H1 (cell line): ENCODE data around the gene C1orf21. TPM values are rescaled to one million over a fixed set of nuclear protein-coding genes. Genes with fewer than 3 reads are reported as not detected.

Experiments used
- CTCF ChIA-PET: fragments of 300-600 bp; sonication (Branson Sonifier 250); formaldehyde crosslinking; loops from one replicate; lab custom pipeline; 2021; ENCODE audit not compliant: partially characterized antibody; lab: Charles Lee
- POLR2A ChIA-PET: fragments of 300-600 bp; sonication (Branson Sonifier 250); formaldehyde crosslinking; loops from one replicate; lab custom pipeline; 2021; ENCODE audit warnings: inconsistent platforms; ENCODE audit not compliant: partially characterized antibody; lab: Charles Lee
- DNase-seq, 2 experiments: peaks; one replicate each; pipeline versions ENCODE4 v3.0.0 to v3.0.0-alpha.2; 2010 to 2022; ENCODE audit warnings: low spot score in 2 of 2, low read depth in 1 of 2, mixed read lengths in 1 of 2
- FAIRE-seq: peaks from 2 replicates; lab custom pipeline; 2011; peaks lifted over from hg19 to GRCh38; lab: Jason Lieb, UNC
- H2AFZ ChIP-seq: 2 replicates; pipeline ENCODE4 v1.8.1; 2012; ENCODE audit warnings: low read length, inconsistent platforms
- H2AK5ac ChIP-seq: 2 replicates; pipeline ENCODE4 v1.6.1; 2013; ENCODE audit warnings: low read depth, low read length
- H2BK120ac ChIP-seq: replicated peaks from 2 replicates; pipeline ENCODE3; 2013; ENCODE audit warnings: low read depth, low read length, inconsistent platforms
- H2BK12ac ChIP-seq: 2 replicates; pipeline ENCODE4 v1.6.1; 2013; ENCODE audit warnings: low read depth, low read length
- H2BK15ac ChIP-seq: 2 replicates; pipeline ENCODE4 v1.6.1; 2013; ENCODE audit warnings: low read length
- H2BK20ac ChIP-seq: 2 replicates; pipeline ENCODE4 v1.6.1; 2013; ENCODE audit warnings: low read length
- H2BK5ac ChIP-seq: 2 replicates; pipeline ENCODE4 v1.6.1; 2013; ENCODE audit warnings: low read depth, low read length
- H3K14ac ChIP-seq: 2 replicates; pipeline ENCODE4 v1.6.1; 2013; ENCODE audit warnings: inconsistent platforms; ENCODE audit not compliant: insufficient read length
- H3K18ac ChIP-seq: 2 replicates; pipeline ENCODE4 v1.6.1; 2013; ENCODE audit warnings: low read length; ENCODE audit errors: extremely low read depth
- H3K23ac ChIP-seq: 2 replicates; pipeline ENCODE4 v1.6.1; 2013; ENCODE audit warnings: inconsistent platforms; ENCODE audit not compliant: insufficient read length
- H3K23me2 ChIP-seq: 2 replicates; pipeline ENCODE4 v1.6.1; 2013; ENCODE audit warnings: low read depth, low read length
- H3K27ac ChIP-seq: 2 replicates; pipeline ENCODE4 v1.6.1; 2011; ENCODE audit warnings: low read depth, low read length, inconsistent platforms
- H3K27me3 ChIP-seq, 4 experiments: replicated peaks in 1 of 4; 1 replicate in 1 of 4; 2 replicates in 3 of 4; pipeline versions ENCODE4 v1.6.1 to v1.8.1; 2011 to 2013; ENCODE audit warnings: low read length in 3 of 4, mild to moderate bottlenecking in 3 of 4, inconsistent platforms in 2 of 4, mixed read lengths in 2 of 4, moderate library complexity in 1 of 4; ENCODE audit not compliant: control insufficient read depth in 3 of 4, insufficient read depth in 3 of 4; ENCODE audit errors: extremely low read depth in 1 of 4
- H3K36me3 ChIP-seq, 4 experiments: 2 replicates each; pipeline versions ENCODE4 v1.6.1 to v1.8.1; 2011 to 2013; ENCODE audit warnings: mild to moderate bottlenecking in 4 of 4, low read length in 3 of 4, moderate library complexity in 2 of 4, control low read depth in 1 of 4, inconsistent platforms in 1 of 4; ENCODE audit not compliant: insufficient read depth in 4 of 4, control insufficient read depth in 2 of 4
- H3K4ac ChIP-seq: replicated peaks from 2 replicates; pipeline ENCODE3; 2013; ENCODE audit warnings: low read length, low read depth, mixed read lengths, inconsistent platforms; ENCODE audit not compliant: insufficient read length
- H3K4me1 ChIP-seq, 4 experiments: replicated peaks in 1 of 4; 1 replicate in 1 of 4; 2 replicates in 3 of 4; pipeline versions ENCODE4 v1.6.1 to v1.8.1; 2011 to 2013; ENCODE audit warnings: low read length in 3 of 4, inconsistent platforms in 2 of 4, mixed read lengths in 1 of 4; ENCODE audit not compliant: insufficient read depth in 4 of 4, control insufficient read depth in 3 of 4
- H3K4me2 ChIP-seq, 2 experiments: 2 replicates each; pipeline versions ENCODE4 v1.6.1 to v1.8.1; 2011 to 2013; ENCODE audit warnings: low read depth in 2 of 2, low read length in 2 of 2, control low read depth in 1 of 2, inconsistent platforms in 1 of 2, mild to moderate bottlenecking in 1 of 2; ENCODE audit not compliant: insufficient read depth in 1 of 2
- H3K4me3 ChIP-seq, 4 experiments: fragments of 200-600, 300-600 bp in 1 of 4; sonication (generic), shearing (Covaris generic), sonication (Bioruptor Twin) in 1 of 4; 2 replicates each; pipeline versions ENCODE4 v1.5.1 to v1.8.1; 2011 to 2016; ENCODE audit warnings: low read length in 4 of 4, low read depth in 3 of 4, control low read depth in 2 of 4, inconsistent platforms in 2 of 4, mild to moderate bottlenecking in 2 of 4, mixed read lengths in 1 of 4, moderate library complexity in 1 of 4; ENCODE audit not compliant: insufficient read depth in 2 of 4; ENCODE audit errors: extremely low read depth in 1 of 4
- H3K56ac ChIP-seq: replicated peaks from 2 replicates; pipeline ENCODE3; 2013; ENCODE audit warnings: low read depth, mild to moderate bottlenecking, mixed read lengths, low read length, inconsistent platforms; ENCODE audit not compliant: insufficient read length
- H3K79me1 ChIP-seq: 2 replicates; pipeline ENCODE4 v1.6.1; 2013; ENCODE audit warnings: low read depth, low read length, control low read depth
- H3K79me2 ChIP-seq, 2 experiments: 2 replicates each; pipeline versions ENCODE4 v1.6.1 to v1.8.1; 2012 to 2013; ENCODE audit warnings: low read length in 2 of 2, mild to moderate bottlenecking in 2 of 2, inconsistent platforms in 1 of 2; ENCODE audit not compliant: insufficient read depth in 2 of 2, control insufficient read depth in 1 of 2
- H3K9ac ChIP-seq, 4 experiments: replicated peaks in 1 of 4; 1 replicate in 1 of 4; 2 replicates in 3 of 4; pipeline versions ENCODE4 v1.6.1 to v1.8.1; 2011 to 2013; ENCODE audit warnings: low read depth in 3 of 4, low read length in 3 of 4, control low read depth in 2 of 4, mild to moderate bottlenecking in 2 of 4, moderate library complexity in 2 of 4, inconsistent platforms in 1 of 4; ENCODE audit errors: extremely low read depth in 1 of 4
- H3K9me3 ChIP-seq, 2 experiments: 2 replicates each; pipeline versions ENCODE4 v1.6.1 to v1.8.1; 2012 to 2013; ENCODE audit warnings: mild to moderate bottlenecking in 2 of 2, moderate library complexity in 2 of 2, control low read depth in 1 of 2, inconsistent platforms in 1 of 2, low read depth in 1 of 2, low read length in 1 of 2, mixed read lengths in 1 of 2; ENCODE audit not compliant: insufficient read depth in 2 of 2
- H4K20me1 ChIP-seq, 2 experiments: replicated peaks in 1 of 2; 2 replicates each; pipeline versions ENCODE3 to v1.8.1; 2011 to 2013; ENCODE audit warnings: inconsistent platforms in 2 of 2, low read length in 2 of 2, mild to moderate bottlenecking in 1 of 2; ENCODE audit not compliant: insufficient read depth in 2 of 2, control insufficient read depth in 1 of 2
- H4K5ac ChIP-seq: 2 replicates; pipeline ENCODE4 v1.6.1; 2013; ENCODE audit warnings: low read length, low read depth, mixed read lengths, inconsistent platforms; ENCODE audit not compliant: insufficient read length
- H4K8ac ChIP-seq: 2 replicates; pipeline ENCODE4 v1.8.0; 2013; ENCODE audit warnings: mild to moderate bottlenecking, moderate library complexity, low read length, inconsistent platforms; ENCODE audit not compliant: insufficient read depth; ENCODE audit errors: extremely low read depth
- H4K91ac ChIP-seq: replicated peaks from 2 replicates; pipeline ENCODE3; 2013; ENCODE audit warnings: low read length, mixed read lengths, inconsistent platforms; ENCODE audit not compliant: insufficient read length
- ASH2L ChIP-seq: fragments of 200-600, 300-600 bp; sonication (generic); IDR thresholded peaks from one replicate; pipeline ENCODE4 v1.7.1; 2017; ENCODE audit warnings: low read length
- ATF3 ChIP-seq: IDR thresholded peaks from 2 replicates; pipeline ENCODE4 v1.6.1; 2011; ENCODE audit warnings: low read depth, mild to moderate bottlenecking, low read length; ENCODE audit not compliant: insufficient read depth
- EP300 ChIP-seq, 2 experiments: IDR thresholded peaks; 1 replicate in 1 of 2; 2 replicates in 1 of 2; pipeline ENCODE4 v1.6.1; 2011 to 2012; ENCODE audit warnings: low read depth in 2 of 2, low read length in 2 of 2, mild to moderate bottlenecking in 2 of 2, borderline replicate concordance in 1 of 2, inconsistent platforms in 1 of 2, moderate library complexity in 1 of 2
- EZH2 ChIP-seq: fragments of 200-600 bp; sonication (generic); IDR thresholded peaks from 2 replicates; pipeline ENCODE4 v1.7.1; 2012; ENCODE audit warnings: low read depth, mild to moderate bottlenecking, moderate library complexity, low read length, inconsistent platforms; ENCODE audit not compliant: severe bottlenecking
- JUN ChIP-seq: IDR thresholded peaks from 2 replicates; pipeline ENCODE4 v1.6.1; 2011; ENCODE audit warnings: low read depth, mild to moderate bottlenecking, improper control_type of control experiment, low read length
- KDM4A ChIP-seq: IDR thresholded peaks from one replicate; pipeline ENCODE4 v1.7.1; 2012; ENCODE audit warnings: low read depth, mild to moderate bottlenecking, moderate library complexity, low read length, inconsistent platforms; ENCODE audit not compliant: severe bottlenecking
- MAX ChIP-seq: IDR thresholded peaks from 2 replicates; pipeline ENCODE4 v1.6.1; 2012; ENCODE audit warnings: inconsistent platforms
- RXRA ChIP-seq: IDR thresholded peaks from 2 replicates; pipeline ENCODE4 v1.6.1; 2011; ENCODE audit warnings: low read depth, mild to moderate bottlenecking, low read length, moderate library complexity; ENCODE audit not compliant: insufficient read depth
- SIN3A ChIP-seq, 2 experiments: IDR thresholded peaks in 1 of 2; conservative IDR thresholded peaks in 1 of 2; 2 replicates each; pipeline ENCODE4 v1.6.1; 2011 to 2012; ENCODE audit warnings: low read length in 2 of 2, improper control_type of control experiment in 1 of 2, low read depth in 1 of 2, mild to moderate bottlenecking in 1 of 2
- SUZ12 ChIP-seq: fragments of 200-600 bp; sonication (generic); IDR thresholded peaks from 2 replicates; pipeline ENCODE4 v1.6.1; 2012; ENCODE audit warnings: mild to moderate bottlenecking, inconsistent platforms, low read length, moderate library complexity, mixed read lengths
- WGBS, 2 experiments: shearing (Covaris generic) in 1 of 2; methylation state at CpG; one replicate each; pipeline versions ENCODE4 v1.1.6 to v1.1.7; 2013 to 2015; ENCODE audit warnings: low lambda C conversion rate in 2 of 2, mixed read lengths in 2 of 2, inconsistent platforms in 1 of 2, low coverage in 1 of 2, missing lambda C conversion rate in 1 of 2; ENCODE audit not compliant: insufficient replicate concordance in 2 of 2, insufficient coverage in 1 of 2, insufficient read length in 1 of 2; ENCODE audit errors: extremely low coverage in 1 of 2, missing lambda C conversion rate in 1 of 2; 5-methylcytosine and 5-hydroxymethylcytosine counted together
- polyA plus RNA-seq, 7 experiments: library from polyadenylated mRNA; depleted of rRNA in 3 of 7; stranded (reverse) in 5 of 7; unstranded in 2 of 7; fragments of >200 nt in 5 of 7; fragments of 200-250 nt in 2 of 7; gene quantifications; 1 replicate in 5 of 7; 2 replicates in 1 of 7; 4 replicates in 1 of 7; pipeline versions ENCODE4 v1.2.1 to v1.2.3, GENCODE V29; 2011 to 2013; ENCODE audit warnings: missing spikeins in 2 of 7, mixed read lengths in 2 of 7
- total RNA-seq: library from RNA; stranded (reverse); fragmentation: NEBNext Ultra II Directional; extraction: Animal tissue kit (Norgen Biotek cat#: 25700); gene quantifications from 2 replicates; pipeline ENCODE4 v1.2.1, GENCODE V29; 2021

Gene C1orf21
- total and polyA plus RNA-seq, 2 of the 8 experiments (the other 6 are each of a cell fraction or from before 2014, with no cell fraction given) = 16.6 to 51.0 TPM

GRCh38 chr1:184533915-184534314 is 147.1 kb downstream of the C1orf21 start:
- H3K18ac ChIP-seq = no peak overlapping the region
- no peak overlapping the region for H3K14ac ChIP-seq
- H2AK5ac ChIP-seq = no peak overlapping the region
- no peak for DNase-seq
- peaks cover 0 to 4% of the 10 kb centered on the region in 2 experiments; a peak in 1 of 4 replicates for H3K9me3 ChIP-seq
- H2BK12ac ChIP-seq = no peak overlapping the region
- no peak overlapping the region for H3K9ac ChIP-seq
- no peaks in the 10 kb centered on the region for H4K20me1 ChIP-seq
- 0 out of 7 replicates have a peak, but pooled peaks cover 0 to 2% (median 0%) of the 10 kb centered on the region in 4 experiments for H3K4me1 ChIP-seq
- H3K4me2 ChIP-seq = no peak overlapping the region
- H2BK15ac ChIP-seq = no peak overlapping the region
- H2BK20ac ChIP-seq = no peak overlapping the region
- H3K27me3 ChIP-seq = no peaks in the 10 kb centered on the region
- no peak overlapping the region for H3K4me3 ChIP-seq
- no peak overlapping the region for H3K27ac ChIP-seq
- ChIA-PET CTCF (interaction anchor here (0.7 to 1.8 kb wide), 3 partner anchors 11 to 130 kb away, joined by 3 to 5 read pairs (median 4); no protein-coding TSS in a partner anchor), POLR2A (no interaction called here)
- WGBS, 2 experiments = 85% methylated on average over 4 of the region's 4 CpGs; no CpG with 5 or more reads in 1 of the 2 experiments
- no peak overlapping the region for H4K5ac ChIP-seq
- peaks cover 0 to 12% (median 1%) of the 10 kb centered on the region in 4 experiments; a peak in 4 of 8 replicates for H3K36me3 ChIP-seq
- H2BK120ac ChIP-seq = no peak overlapping the region
- no peak overlapping the region for H2BK5ac ChIP-seq
- TF ChIP-seq ASH2L (no peak), SUZ12 (no peak), SIN3A (conservative IDR thresholded peaks at IDR 0.05 in 1 of 2, IDR thresholded peaks at IDR 0.05 in 1 of 2; ENCODE audit: low read depth in 1 of 2, low read length in 2 of 2) (no peak), RXRA (no peak), EP300 (IDR thresholded peaks at IDR 0.05; ENCODE audit: borderline replicate concordance in 1 of 2, low read depth in 2 of 2, low read length in 2 of 2) (no peak), MAX (no peak), JUN (no peak), EZH2 (no peak), KDM4A (no peak), ATF3 (no peak)
- no peak overlapping the region for H3K56ac ChIP-seq
- no peak overlapping the region for H2AFZ ChIP-seq
- H3K23ac ChIP-seq = no peak overlapping the region
- FAIRE-seq = no peak
- no peak overlapping the region for H3K4ac ChIP-seq
- no peaks in the 10 kb centered on the region for H3K23me2 ChIP-seq
- no peak overlapping the region for H4K91ac ChIP-seq
- H3K79me2 ChIP-seq = no peaks in the 10 kb centered on the region; a peak in 2 of 4 replicates
- peaks cover 2% of the 10 kb centered on the region; the same call in 1 of the 2 replicates for H3K79me1 ChIP-seq
- H4K8ac ChIP-seq = no peak overlapping the region
